ENCODE measurements around the gene PSD. TPM values are rescaled to one million over a fixed set of nuclear protein-coding genes. Genes with fewer than 3 reads are reported as not detected.
A peak's percentile ranks its signal among the peaks of the same experiment; 100 is the strongest.

The PSD gene
- polyA plus RNA-seq, 1 donor from 2014 or later = 68.8 TPM

- Histone ChIP-seq H3K4me3 (ENCODE audit: low read length) (no peak overlapping the region), H3K27me3 (ENCODE audit: insufficient read depth, low read depth, low read length) (no peaks in the 10 kb centered on the region), H3K4me2 (ENCODE audit: low read length) (no peak overlapping the region), H2AFZ (ENCODE audit: low read depth, low read length) (no peak overlapping the region), H3K27ac (ENCODE audit: low read length) (no peak overlapping the region), H3F3A (ENCODE audit: insufficient read depth, low read length, poor library complexity, severe bottlenecking) (no peaks in the 10 kb centered on the region), H3K9me2 (ENCODE audit: insufficient read depth, low read length) (no peaks in the 10 kb centered on the region), H3K9ac (ENCODE audit: low read length) (no peak overlapping the region), H3K79me2 (replicated peaks; ENCODE audit: insufficient read depth, low read length) (no peaks in the 10 kb centered on the region), H3K36me3 (ENCODE audit: insufficient read depth, low read length) (no peaks in the 10 kb centered on the region), H4K20me1 (ENCODE audit: insufficient read depth) (no peaks in the 10 kb centered on the region), H3K9me3 (ENCODE audit: low read length) (no peaks in the 10 kb centered on the region)
- TF ChIP-seq CTCF (IDR thresholded peaks at IDR 0.05; ENCODE audit: poor library complexity, severe bottlenecking) (no peak), POLR2AphosphoS5 (IDR thresholded peaks at IDR 0.05) (peak; percentile 19), MXI1 (conservative IDR thresholded peaks at IDR 0.05; ENCODE audit: poor library complexity, severe bottlenecking) (no peak), RAD21 (conservative IDR thresholded peaks at IDR 0.05) (no peak)
Observed at GRCh38 chr10:102382871-102383270, 35.7 kb downstream of the PSD start.

- Histone ChIP-seq H4K20me1 (ENCODE audit: insufficient read depth) (no peaks in the 10 kb centered on the region), H3K4me3 (ENCODE audit: low read length) (no peak overlapping the region), H3K9ac (ENCODE audit: low read length) (no peak overlapping the region), H2AFZ (ENCODE audit: low read depth, low read length) (no peak overlapping the region), H3K9me3 (ENCODE audit: low read length) (no peaks in the 10 kb centered on the region), H3K27me3 (ENCODE audit: insufficient read depth, low read depth, low read length) (no peaks in the 10 kb centered on the region), H3K4me2 (ENCODE audit: low read length) (no peak overlapping the region), H3K9me2 (ENCODE audit: insufficient read depth, low read length) (no peaks in the 10 kb centered on the region), H3K27ac (ENCODE audit: low read length) (no peak overlapping the region), H3K36me3 (ENCODE audit: insufficient read depth, low read length) (no peaks in the 10 kb centered on the region), H3F3A (ENCODE audit: insufficient read depth, low read length, poor library complexity, severe bottlenecking) (no peaks in the 10 kb centered on the region), H3K79me2 (replicated peaks; ENCODE audit: insufficient read depth, low read length) (no peaks in the 10 kb centered on the region)
- TF ChIP-seq EP300 (conservative IDR thresholded peaks at IDR 0.05; ENCODE audit: poor library complexity, severe bottlenecking) (no peak), EZH2 (IDR thresholded peaks at IDR 0.05; ENCODE audit: borderline replicate concordance, insufficient read depth, low read length, poor library complexity, severe bottlenecking) (no peak), CTCF (IDR thresholded peaks at IDR 0.05; ENCODE audit: poor library complexity, severe bottlenecking) (no peak), TAF1 (IDR thresholded peaks at IDR 0.05; ENCODE audit: low read depth) (no peak), REST (IDR thresholded peaks at IDR 0.05; ENCODE audit: borderline replicate concordance) (no peak), RAD21 (conservative IDR thresholded peaks at IDR 0.05) (no peak), SMC3 (conservative IDR thresholded peaks at IDR 0.05; ENCODE audit: poor library complexity) (no peak), MXI1 (conservative IDR thresholded peaks at IDR 0.05; ENCODE audit: poor library complexity, severe bottlenecking) (no peak)
Observed at GRCh38 chr10:102381983-102382382, 36.6 kb downstream of the PSD start.
